Camera-type eye (tissue), 1 donor: Measurements from ENCODE around the gene NSL1. TPM values are rescaled to one million over a fixed set of nuclear protein-coding genes. Genes with fewer than 3 reads are reported as not detected.

Source experiments
- total RNA-seq: library from RNA; depleted of rRNA; stranded (reverse); fragments of >200 nt; gene quantifications from one replicate; pipeline ENCODE4 v1.2.3, GENCODE V29; 2014

Gene NSL1
- total RNA-seq = 68.0 TPM

GRCh38 chr1:212791676-212792395 is at the start of gene NSL1, which contains the start of gene TATDN3:
Gene NSL1 (minus strand): TSS chr1:212791777. CDS start chr1:212791763, 14 bp downstream.
Gene TATDN3 (plus strand): TSS chr1:212791894. CDS start chr1:212791922, 28 bp downstream.

GRCh38 chr1:212699625-212700222 is 91.9 kb downstream of the NSL1 start, which contains the start of gene BATF3:
Gene BATF3 (minus strand): TSS chr1:212699840. CDS start chr1:212699762, 78 bp downstream.

Other genes starting within 250 kb of the NSL1 start
- 15.1 TPM for gene ATF3, start 183.0 kb downstream of the NSL1 start, total RNA-seq
- 1.1 TPM for gene BATF3, start 91.9 kb downstream of the NSL1 start, total RNA-seq
- 20.7 TPM for gene TATDN3, start 117 bp upstream of the NSL1 start, total RNA-seq
- not detected for gene SPATA45, start 55.9 kb upstream of the NSL1 start, total RNA-seq
- 29.7 TPM for gene FLVCR1, start 66.5 kb upstream of the NSL1 start, total RNA-seq
- gene VASH2, start 158.8 kb upstream of the NSL1 start, total RNA-seq = 47.9 TPM
- 87.3 TPM for gene ANGEL2, start 224.1 kb upstream of the NSL1 start, total RNA-seq